DMS53 treated with DMSO at 0.1 percent for 48 hours (cell line): ENCODE measurements around the gene MADD.

ENCODE experiments used
- DNase-seq: peaks from one replicate; lab custom pipeline; 2025; ENCODE audit not compliant: unreplicated experiment; lab: John Stamatoyannopoulos, UW

MADD gene

DNA sequence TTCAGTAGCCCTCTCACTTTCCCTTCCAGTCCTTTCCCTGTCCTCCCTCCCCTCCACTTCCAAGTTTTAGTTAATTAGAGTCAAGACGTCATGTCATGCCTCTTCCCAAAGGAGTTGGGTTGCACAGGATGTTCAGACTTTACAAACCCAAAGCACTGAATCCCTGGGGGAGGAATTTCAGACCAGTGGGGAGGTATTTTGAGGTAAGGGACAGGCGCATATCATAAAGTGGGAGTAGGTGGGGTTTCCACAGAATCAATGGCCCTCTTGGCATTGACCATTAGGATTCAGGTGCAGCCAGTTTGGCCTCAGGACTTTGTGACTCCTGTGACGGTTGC, 20.6 kb upstream of the MADD start:
- DNase-seq = no peak

DNA sequence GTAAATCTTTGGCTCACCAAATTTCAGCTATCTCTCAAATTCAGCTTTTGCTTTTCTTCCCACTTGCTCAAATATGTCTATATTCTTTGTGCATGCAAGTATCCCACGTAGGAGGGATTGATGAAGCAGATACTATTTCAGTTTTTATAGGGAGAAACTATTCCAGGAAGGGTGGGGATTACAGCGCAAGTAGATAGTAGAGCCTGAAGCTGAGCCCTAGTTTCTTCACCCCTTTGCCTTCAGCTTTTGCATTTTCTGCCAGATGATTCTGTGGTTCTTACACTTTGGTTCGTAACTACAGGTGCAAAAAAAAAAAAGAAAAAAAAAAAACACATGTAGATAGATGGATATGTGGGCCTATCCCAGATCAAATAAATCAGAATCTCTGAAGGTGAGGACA, 18.2 kb upstream of the MADD start:
- no peak for DNase-seq

GRCh38 chr11:47253660-47254059, 16.3 kb upstream of the MADD start:
- DNase-seq = no peak

DNA sequence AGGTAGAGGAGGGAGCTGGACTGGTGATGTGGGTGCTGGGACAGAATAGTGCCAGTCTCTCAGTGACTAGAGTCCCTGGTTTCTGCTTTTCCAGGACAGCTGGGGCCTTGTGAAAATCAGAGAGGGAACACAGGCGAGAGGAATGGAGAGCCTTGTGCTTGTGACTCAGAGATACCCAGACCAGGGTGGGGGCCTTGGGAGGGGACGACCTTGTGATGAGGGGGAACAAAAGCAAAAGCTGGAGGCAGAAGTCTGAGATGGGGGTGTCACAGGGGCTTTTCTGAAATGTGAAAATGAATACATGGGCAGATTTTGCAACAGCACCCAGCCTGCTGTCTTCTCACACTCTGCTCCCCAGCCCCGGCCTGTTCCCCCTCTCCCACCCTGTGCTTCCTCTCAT, 15.5 kb upstream of the MADD start:
- DNase-seq = no peak

DNA sequence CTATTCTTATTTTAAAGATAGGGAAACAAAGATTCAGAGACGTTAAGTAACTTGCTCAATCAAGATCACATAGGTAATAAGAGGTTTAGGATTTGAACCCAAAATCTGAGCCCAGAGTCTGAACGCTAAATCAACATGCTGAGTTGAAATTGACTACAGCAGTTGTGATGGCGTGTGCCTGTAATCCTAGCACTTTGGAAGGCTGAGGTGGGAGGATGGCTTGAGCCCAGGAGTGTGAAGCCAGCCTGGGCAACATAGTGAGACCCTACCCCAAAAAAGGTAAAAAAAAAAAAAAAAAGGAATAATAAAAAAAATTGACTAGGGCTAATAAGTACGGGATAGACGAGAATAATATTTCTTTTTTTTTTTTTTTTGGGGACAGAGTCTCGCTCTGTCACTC, 13.6 kb upstream of the MADD start:
- no peak for DNase-seq

GRCh38 chr11:47257177-47257516, 12.8 kb upstream of the MADD start:
- no peak for DNase-seq

GRCh38 chr11:47257517-47258316, 12.2 kb upstream of the MADD start, which contains the start of gene NR1H3:
Gene NR1H3 (plus strand): TSS chr11:47257996. CDS start chr11:47259217, 1,221 bp downstream.
- no peak for DNase-seq

DNA sequence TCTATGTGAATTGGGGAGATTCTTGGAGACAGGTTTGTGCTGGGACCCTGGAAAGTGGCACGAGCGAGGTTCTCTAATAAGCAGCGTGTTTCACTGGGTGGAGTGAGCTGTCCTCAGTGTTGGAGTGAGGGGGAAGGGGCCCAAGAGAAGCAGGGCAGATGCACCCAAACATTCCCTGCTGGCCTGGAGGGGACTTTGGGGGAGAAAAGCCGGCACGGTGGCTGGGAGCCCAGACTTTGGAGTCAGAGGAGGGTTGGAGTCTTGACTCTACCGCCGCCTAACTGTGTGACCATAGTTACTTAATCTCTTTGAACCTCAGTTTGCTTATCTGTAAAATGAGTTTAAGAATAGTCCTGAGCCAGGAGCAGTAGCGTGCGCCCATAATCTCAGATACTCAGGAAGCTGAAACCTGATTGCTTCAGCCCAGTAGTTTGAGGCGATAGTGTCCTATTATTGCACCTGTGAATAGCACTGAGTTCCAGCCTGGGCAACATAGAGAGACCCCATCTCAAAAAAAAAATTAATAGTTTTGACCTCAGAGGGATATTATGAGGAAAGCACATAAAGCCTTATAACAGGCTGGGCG, 11.5 kb upstream of the MADD start:
- no peak for DNase-seq

DNA sequence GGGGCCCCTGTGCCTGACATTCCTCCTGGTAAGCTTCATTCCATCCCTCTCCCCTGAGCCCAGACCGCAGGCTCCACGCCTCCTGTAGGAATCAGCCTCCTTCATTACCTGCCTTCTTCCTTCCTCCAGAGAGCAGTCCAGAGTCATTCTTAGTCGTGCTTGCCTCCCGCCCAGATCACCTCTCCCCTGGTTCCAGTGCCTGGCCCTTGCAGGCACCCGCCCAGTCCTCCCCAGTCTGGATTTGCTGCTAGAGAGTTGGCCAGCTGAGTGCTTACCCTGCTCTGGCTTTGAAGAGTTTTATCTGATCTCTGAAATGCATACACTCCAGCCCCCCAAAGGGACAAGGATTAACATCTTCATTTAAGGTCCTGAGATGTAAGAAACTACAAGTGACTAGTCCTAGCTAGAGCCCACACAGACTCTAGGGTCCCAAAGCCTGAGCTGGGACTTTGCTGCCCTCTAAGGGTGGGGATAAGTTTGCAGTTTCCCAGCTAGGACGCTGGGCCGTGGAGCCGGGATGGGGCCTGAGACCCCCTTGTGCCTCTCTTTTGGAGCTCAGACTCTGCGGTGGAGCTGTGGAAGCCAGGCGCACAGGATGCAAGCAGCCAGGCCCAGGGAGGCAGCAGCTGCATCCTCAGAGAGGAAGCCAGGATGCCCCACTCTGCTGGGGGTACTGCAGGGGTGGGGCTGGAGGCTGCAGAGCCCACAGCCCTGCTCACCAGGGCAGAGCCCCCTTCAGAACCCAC, 10.5 kb upstream of the MADD start:
- no peak for DNase-seq

GRCh38 chr11:47260366-47260765, 9.6 kb upstream of the MADD start:
- no peak for DNase-seq

GRCh38 chr11:47261291-47261800, 8.6 kb upstream of the MADD start:
- DNase-seq = no peak

DNA sequence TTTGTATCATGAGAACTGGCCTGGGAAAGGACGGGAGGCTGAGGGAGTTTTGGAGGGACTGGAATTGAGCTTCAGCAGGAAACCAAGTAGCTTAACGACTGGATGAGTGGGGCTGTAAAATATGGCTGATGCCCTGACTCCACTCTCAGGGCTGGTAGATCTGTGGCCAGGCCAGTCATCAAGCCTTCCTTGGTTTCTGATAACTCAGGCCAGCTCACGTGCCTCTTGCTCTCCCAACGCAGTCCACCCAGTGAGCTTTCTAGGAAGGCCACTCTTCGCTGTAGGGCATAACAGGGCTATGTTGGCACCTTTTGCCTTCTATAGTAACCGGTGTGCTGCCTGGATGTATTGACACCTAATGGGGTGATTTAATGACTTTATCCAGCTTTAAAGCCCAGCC, 5.8 kb upstream of the MADD start:
- DNase-seq = no peak

- DNase-seq = no peak
Measured at GRCh38 chr11:47264521-47264920, 5.4 kb upstream of the MADD start.

DNA sequence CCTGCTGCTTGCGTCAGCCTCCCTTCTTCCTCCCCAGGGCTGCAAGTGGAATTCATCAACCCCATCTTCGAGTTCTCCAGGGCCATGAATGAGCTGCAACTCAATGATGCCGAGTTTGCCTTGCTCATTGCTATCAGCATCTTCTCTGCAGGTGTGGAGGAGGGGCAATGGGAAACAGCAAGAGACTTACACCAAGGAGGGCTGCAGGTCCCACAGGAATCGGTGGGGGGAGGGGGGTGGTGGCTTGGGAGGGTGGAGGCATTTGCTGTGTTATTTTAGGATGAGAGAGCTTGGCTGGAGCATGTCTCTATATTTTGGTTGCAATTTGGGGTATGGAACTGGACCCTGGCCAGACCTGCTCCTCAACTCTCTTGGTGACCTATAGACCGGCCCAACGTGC, 2.1 kb upstream of the MADD start:
- no peak for DNase-seq

GRCh38 chr11:47268448-47269001, 1.4 kb upstream of the MADD start:
- DNase-seq = no peak

GRCh38 chr11:47269002-47269828, 718 bp upstream of the MADD start:
- DNase-seq = peak; percentile 86

DNA sequence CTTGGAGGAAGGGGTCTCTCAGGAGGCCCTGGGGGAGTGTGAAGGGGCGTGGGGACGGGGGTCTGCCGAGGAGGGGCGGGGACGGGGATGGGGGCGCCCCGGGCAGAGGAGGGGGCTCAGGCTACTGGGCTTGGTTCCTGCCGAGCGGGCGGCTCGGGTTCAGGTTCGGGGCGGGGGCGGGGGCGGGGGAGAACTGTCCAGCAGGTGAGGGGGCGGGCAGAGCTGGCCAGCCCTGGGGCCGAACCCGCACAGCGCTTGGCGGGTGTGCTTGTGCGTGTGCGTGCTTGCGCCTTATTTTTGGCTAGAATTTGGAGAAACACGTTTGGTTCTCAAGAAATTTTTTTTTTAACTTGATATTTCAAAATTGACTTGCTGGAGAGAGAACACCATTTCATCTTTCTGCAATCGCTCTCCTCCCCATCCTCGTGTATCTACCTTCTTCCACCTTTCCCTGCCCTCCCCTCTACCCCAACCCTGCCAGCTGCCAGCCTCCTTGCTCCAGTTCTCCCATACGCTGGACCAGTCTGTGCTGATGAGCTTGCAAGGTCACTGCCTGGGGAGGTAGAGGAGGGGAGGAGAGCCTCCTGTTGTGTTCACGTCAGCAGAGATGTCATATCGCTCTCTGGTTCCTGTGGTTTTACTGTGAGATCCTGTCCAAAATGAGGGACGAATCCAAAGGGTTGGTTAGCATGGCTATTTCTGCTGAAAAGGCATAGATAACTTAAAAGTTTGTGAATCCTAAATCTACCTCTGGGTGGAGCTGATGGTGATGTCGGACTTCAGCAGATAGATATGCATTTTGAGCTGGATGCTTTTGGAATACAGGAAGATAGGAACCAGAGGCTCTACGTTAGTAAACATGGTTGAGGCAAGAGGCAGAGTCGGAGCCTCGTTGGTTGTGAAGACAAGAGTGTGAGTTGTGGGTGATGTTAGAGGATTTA, 668 bp downstream of the MADD start:
- DNase-seq = no peak

- DNase-seq = no peak
Measured at GRCh38 chr11:47271328-47271727, 1.4 kb downstream of the MADD start.

- DNase-seq = no peak
Measured at GRCh38 chr11:47271961-47272661, 2.2 kb downstream of the MADD start.
